GM19023 (cell line): ENCODE data around the gene CLMP.
"Not testable (repeated sequence)": the region's sequence is repeated elsewhere in the genome, so short reads cannot be mapped to it uniquely, and the experiment has no call there.

Source experiments
- ATAC-seq: cut with Tn5 transposase; IDR thresholded peaks from one replicate; pipeline ENCODE4 v1.9.1; 2021; ENCODE audit warnings: mild to moderate bottlenecking, moderate library complexity; ENCODE audit not compliant: unreplicated experiment

Gene CLMP

DNA sequence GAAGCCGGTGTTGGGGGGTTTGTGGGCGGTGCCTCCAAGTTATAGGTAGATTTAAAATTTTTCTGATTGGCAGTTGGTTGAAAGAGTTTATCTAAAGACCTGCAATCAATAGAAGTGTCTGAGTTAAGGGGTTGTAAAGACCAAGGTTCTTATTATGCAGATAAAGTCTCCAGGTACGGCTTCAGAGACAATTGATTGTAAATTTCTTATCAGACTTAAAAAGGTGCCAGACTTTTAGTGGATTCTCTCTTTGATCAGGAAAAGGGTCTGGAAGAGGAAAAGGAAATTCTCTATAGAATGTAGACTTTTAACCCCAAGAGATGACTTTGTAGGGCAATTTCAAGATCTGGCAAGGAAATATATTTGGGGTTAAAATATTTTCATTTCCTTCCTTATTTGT is 25.2 kb downstream of the CLMP start:
- ATAC-seq: no peak

DNA sequence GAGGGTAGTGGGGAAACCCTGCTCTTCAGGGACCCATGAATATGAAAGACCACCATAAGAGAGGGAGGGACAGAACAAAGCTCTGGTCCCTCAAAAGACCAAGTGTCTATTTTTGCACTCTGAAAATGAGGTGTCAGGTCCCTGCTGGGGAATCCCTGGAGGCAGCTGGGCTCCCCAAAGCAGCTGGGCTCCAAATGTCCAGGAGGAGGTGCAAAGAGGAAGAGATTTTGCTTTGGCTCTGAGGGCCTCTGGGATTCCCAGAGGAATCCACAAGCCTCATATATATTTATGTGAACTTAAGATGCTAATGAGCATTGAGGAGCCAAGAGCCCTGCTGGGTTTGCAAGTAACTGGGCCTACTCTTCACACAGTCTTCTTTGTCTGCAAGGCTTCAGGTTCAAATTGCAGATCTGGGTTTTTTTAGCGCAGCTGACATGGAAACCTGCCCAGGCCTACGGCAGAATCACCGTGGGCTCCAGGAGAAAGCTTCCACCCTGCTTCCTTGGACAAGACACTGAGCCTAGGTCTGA is 26.0 kb downstream of the CLMP start:
- ATAC-seq: no peak

DNA sequence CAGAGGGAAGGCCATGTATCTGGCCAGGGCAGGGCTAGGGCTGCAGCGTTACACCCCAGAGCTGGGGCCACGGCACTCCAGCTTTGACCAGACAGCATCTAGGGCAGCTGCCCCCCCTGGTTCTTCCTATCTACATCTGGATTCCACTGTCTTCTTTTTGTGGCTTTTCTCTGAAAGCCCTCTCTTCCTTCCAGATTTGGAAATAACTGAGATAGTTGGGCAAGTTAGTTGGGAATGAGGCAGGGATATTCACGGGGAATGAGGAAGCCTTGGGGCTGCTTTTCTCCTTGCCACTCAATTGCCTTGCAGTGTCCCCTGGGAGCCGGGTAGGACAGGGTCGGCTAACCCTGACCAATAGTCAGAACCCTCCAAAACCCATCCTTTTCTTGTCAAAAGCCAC is 26.8 kb downstream of the CLMP start:
- ATAC-seq: no peak

DNA sequence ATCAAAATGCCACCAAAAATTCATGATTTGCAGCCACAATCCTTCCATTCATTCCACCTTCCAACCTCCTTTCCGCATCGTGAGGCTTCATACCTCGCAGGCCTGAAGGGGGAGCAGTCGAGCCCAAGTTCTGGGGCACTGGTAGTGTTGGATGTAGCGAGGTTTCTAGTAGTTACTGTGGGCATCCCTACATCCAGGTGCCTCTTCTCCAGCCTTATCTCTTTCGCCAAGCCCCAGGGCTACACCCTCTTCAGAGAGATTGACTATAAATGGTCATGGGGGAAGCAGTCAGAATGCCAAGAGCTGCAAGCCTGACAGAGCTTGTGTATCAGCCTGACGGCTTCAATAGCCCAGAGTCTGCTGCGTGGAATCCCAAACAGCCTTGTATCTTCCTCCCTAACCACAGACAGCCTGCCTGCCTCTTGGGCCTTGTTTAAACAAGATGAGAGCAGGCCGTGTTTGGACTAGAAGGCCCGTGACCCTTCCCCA is 28.9 kb downstream of the CLMP start:
- ATAC-seq: no peak

DNA sequence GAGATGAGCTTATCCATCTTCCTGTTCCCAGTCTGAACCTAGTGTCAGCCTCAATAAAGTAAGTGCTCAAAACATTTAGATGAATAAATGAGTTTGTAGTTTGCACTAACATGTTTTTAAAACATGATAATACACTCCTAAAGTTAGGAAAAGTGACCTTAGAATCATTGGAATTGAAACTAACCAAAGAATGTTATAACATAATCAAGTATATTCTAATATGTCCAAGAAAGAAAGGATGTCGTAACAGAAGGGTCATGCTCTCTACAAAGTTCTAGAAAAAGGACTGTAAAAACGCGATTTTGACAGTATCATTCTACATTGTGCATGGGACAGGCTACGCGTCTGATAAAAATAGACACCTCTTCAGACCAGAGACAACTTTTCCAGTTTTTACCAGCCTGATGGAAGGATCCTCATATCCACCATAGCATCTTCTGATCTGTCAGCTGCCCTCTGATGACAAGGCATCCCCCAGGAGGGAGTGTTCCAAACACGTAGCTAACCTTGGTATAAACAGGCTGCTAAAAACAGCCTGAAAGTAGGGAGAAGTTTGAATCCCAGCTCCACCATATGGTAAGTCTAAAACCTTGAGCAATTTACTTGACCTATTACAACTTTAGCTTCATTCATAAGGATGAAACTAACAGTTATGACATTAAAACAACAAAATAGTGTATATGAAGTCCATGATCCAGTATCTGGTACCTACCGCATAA is 30.2 kb downstream of the CLMP start:
- ATAC-seq: no peak

DNA sequence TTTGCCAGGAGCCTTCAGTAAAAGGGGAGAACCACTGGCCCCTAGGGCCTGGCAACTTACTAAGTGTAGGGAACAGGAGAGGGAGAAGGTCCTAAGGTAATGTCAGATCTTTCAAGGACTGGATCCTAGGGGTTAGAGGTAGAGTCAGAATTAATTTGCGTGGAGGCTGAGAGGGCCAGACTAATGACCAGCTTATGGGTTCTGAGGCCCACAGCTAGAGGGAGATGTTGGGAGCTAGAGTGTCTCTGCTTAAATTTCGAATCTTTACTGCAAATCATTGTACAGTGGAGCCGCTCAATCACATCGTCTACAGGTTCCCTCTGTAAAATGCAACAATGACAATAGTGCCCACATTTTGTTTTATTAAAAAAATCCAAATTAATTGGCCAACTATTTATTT is 31.4 kb downstream of the CLMP start:
- ATAC-seq: no peak

DNA sequence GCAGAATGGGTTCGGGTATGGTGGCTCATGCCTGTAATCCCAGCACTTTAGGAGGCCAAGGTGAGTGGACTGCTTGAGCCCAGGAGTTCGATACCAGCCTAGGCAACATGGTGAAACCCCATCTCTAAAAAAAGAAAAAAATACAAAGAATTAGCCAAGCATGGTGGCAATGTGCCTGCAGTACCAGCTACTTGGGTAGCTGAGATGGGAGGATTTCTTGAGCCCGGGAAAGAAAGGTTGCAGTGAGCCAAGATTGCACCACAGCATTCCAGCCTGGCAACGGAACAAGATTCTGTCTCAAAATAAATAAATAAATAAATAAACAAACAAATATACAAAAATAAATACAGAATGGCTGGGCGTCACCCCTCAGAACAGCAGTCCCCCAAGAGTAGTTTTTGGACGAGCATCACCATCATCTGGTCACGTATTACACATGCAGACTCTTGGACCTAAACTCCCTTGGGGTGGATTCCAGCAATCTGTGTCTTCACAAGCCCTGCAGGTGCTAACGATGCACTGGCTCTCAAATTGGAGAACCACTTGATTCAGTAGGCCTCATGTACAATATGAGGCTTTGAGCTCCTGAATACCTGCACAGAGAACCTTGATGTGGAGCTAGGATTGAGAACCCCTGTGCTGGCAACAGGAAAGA is 33.5 kb downstream of the CLMP start:
- no peak for ATAC-seq

DNA sequence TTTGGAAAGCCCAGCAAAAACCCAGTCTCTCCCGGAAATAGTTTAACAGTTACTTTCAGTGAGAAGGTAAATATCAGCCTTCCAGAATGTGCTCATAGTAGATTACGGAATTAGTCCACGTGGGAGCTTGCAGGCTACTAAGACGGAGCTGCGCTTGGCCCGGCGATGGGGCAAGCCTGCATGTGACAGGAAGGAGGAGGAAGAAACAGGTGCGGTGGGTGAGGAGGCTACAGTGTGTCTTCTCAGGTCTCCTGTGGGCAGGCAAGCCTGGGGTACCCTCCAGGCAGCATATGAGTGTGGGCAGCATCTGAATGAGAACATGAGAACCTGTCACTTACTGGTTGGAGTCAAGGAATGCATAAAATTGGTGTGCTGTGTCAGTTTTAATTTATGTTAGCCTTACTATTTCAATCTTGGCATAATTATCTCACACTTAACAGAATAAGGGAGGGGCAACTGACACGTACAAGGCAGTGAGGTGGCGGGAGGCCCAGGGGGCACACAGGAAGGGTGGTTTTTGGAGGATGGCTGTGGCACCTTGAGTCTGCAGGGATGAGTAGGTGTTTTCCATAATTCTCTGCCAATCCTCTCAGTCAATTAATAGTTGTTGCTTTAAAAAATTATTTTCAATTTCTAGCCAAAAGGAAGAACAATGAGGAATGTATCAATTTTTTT is 35.7 kb downstream of the CLMP start:
- ATAC-seq: no peak

DNA sequence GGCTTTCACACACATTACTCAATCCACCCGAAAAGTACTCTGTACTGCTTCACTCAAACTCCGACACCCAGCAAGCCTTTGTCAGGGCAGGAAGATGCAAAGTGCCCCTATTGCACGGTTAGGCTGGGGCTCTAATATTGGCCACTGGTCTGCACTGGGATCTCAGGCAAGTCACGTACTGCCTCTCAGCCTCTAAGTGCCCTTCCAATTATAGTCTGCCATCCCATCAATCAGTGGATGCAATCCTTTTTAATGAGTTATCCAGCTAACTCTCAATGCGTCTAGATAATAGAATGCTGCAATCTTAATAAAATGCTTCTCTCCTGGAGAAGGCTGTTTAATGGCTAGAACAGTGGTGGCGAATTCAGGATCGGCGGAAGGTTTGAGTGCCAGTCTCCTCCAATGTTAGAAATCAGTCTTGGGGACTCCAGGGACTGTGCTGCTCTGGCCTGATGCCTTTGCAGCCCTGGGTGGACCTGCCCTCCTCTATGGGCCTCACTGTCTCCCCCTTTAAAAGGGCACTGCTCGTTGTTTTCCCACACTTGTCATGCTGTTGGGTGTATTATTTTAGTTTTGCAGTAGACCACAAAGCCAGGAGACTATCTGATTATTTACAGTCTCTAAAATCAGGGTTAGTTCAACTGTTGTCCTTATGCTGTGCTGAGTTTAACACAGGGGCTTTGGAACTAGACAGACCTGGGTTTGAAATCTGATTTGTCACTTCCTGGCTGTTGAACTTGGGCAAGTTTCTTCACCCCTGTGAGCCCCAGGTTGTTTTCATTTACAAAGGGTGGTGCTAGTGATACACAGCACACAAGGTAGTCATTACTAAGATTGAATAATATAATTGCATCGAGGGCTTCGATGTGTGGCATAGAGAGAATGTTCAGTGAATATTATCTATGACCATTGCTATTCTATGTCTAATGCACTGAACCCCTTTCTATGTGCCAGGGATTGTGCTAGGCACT is 36.7 kb downstream of the CLMP start:
- no peak for ATAC-seq

DNA sequence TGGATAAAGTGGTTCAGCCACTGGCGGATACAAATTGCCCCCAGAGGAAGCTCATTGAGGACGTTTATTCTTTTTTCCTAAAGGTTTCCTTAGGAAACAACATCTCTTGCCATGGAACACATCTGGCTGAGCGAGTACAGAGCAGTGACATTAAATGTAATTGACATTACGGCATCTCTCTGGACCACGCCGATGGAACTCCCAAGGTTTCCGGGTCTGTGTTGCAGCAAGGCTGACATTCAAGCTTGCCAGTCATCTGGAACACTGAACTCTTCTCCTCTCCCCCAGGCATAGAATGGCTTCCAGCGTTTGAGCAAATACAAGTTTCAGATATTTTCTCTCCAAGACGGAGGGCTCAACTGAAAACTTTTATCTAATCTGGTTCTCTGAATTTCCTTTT is 42.1 kb downstream of the CLMP start:
- ATAC-seq: no peak

DNA sequence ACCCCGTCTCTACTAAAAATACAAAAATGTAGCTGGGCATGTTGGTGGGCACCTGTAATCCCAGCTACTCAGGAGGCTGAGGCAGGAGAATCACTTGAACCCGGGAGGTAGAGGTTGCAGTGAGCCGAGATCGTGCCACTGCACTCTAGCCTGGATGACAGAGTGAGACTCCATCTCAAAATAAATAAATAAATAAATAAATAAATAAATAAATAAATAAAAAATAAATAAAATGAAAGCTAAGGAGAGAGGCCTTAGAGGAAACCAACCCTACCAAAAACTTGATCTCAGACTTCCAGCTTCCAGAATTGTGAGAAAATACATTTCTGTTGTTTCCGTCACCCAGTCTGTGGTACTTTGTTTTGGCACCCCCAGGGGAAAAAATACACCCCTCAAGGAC is 42.7 kb downstream of the CLMP start:
- ATAC-seq: not testable (repeated sequence)

DNA sequence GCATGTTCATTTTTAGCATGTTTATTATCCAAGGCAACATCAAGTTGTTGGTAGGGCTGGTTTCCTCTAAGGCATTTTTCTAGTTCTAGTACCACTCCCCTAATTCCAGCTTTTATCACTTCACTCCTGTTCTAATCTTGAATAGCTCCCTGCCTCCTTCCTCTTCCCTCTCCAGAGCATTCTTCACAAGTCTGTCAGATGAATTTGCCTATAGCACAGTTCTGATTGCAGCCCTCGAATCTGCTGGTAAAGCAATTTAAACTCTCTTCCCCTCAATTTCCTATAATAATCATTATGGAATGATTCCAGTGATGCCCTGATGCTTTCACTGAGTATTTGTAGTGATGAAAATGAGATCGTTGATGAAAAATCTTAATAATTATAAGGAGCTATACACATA is 43.3 kb downstream of the CLMP start:
- ATAC-seq: no peak

DNA sequence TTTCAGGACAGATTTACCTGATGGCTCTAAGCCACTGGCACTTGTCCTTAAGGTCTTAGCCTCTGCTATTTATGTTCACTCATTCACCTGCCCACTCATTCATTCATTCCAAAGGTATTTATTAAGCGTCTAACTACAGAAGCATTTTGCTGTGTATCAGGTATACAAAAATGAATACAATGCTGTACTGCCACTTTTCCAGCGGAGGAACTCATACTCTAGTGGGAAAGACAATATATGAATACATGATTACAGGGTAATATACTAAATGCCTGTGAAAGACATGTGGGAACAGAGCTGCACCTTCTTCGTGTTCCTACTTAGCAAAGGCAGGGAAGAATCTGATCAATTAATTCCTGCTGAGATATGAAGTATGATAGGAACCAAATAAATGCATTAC is 43.7 kb downstream of the CLMP start:
- ATAC-seq: no peak

DNA sequence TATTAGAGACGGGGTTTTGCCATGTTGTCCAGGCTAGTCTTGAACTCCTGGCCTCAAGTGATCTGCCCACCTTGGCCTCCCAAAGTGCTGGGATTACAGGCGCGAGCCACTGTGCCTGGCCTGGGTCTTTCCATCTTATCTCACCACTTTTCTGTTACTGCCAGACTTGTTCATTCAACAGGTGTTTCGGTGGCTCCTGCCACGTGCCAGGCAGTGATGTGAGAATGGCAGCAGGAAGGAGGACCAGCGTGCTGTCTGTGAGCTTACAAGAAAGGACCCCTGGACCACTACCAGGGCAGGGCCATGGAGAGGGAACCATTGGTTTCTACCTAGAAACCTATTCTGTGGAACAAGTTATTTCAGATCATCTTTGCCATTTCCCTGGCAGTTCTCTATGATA is 44.2 kb downstream of the CLMP start:
- no peak for ATAC-seq

DNA sequence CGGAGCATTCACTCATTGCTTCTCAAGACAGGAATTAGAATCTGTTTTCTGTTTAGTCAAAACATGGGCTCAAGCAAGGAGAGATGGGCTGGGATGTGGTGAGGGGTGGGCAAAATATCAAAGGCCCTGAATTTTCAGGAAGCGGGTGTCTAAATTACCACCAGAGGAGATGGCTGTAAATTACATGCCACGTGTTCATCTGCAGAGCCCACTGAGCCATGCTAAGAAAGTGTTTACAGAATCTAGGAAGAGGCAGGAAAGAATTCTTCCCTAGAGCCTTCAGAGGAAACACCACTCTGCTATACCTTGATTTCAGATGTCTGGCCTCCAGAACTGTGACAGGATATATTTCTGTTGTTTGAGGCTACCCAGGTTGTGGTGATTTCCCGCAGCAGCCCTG is 46.1 kb downstream of the CLMP start:
- ATAC-seq: no peak

DNA sequence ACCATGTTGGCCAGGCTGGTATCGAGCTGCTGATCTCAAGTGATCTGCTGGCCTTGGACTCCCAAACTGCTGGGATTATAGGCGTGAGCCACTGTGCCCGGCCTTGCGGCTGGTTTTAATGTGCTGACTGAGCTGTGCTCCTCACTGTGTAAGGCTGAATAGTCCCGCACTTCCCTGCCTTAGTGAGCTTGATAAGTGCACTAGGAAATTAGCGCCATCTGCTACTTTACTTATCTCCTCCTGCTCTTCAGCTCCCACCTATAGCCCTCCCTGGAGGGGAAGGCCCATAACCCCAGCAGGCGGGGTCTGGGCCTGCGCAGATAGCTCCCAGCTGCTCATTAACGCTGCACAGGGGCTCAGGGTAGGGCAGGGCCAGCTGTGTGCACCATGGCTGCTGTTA is 49.4 kb downstream of the CLMP start:
- no peak for ATAC-seq

DNA sequence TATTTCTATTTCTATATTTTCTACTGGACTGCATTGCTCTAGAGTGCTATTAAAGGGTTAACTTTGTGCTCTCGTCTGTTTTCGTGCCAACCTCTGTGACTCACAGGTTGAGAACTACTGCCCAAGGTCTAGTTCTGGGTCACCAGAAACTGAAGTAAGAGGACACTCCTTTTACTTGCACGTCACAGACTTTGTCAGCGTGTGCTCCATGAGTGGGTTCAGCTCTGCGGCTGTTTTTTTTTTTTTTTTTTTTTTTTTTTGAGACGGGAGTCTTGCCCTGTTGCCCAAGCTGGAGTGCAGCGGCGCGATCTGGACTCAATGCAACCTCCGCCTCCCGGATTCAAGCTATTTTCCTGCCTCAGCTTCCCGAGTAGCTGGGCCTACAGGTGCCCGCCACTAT is 49.8 kb downstream of the CLMP start:
- ATAC-seq: no peak

DNA sequence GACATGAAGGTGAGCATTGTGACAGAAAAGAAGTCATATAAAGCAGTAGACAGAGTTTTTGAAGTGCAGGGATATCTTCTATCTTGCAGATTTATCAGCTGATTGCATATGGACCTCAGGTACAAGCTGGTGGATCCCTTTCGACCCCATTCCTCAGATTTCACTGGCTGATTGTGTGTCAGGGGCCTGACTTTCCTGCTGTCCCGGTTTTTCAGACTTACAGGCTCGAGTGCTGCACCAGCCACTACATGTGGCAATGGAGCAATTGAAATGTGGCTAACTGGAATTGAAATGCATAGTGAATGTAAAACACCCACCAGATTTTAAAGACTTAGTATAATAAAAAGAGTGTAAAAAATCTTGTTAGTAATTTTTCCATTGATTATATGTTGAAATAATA is 50.3 kb downstream of the CLMP start:
- no peak for ATAC-seq

DNA sequence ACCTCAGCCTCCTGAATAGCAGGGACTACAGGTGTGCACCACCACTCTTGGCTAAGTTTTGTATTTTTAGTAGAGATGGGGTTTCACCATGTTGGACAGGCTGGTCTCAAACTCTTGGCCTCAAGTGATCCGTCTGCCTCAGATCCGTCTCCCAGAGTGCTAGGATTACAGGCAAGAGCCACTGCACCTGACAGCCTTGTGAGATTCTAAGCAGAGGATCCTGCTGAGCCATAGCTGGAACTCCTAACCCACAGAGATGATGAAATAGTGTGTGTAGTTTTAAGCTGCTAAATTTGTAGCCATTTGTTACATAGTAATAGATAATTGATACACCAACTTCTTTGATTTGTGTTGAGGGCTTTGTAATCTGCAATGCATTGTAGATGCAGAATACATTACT is 51.1 kb downstream of the CLMP start:
- ATAC-seq: no peak

DNA sequence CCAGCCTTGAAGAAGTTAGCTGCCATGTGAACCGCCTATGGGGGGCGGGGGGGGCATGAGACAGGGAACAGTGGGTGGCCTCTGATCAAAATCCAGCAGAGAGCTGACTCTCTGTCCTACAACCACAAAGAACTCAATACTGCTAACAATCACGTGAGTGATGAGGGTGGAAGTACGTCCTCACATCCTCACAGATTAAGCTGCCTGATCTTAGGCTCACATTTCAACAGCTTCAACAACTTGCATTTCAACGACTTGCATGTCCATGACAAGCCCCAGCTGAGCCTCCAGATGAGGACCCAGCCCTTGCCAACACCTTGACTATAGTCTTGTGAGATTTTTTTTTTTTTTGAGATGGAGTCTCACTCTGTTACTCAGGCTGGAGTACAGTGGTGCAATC is 51.6 kb downstream of the CLMP start:
- ATAC-seq: no peak

DNA sequence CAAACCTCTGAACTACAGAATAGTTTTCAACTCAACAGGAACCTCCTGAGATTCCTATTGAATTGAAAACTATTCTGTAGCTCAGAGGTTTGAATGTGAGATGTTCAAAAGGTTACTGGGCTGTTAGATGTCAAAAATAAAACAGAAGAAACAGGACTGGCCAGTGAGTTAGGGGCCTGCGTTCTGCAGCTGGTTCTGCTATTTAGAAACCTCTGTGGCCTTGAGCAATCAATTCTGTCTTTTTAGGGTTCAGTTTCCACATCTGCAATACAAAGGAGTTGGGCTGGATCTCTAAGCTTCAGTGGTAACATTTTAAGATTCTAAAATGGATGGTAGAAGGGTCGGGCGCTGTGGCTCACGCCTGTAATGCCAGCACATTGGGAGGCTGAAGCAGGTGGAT is 55.8 kb downstream of the CLMP start:
- ATAC-seq: no peak
